Measurements from ENCODE around the gene ANAPC1.
"Not testable (repeated sequence)": the region's sequence is repeated elsewhere in the genome, so short reads cannot be mapped to it uniquely, and the experiment has no call there.

Gene ANAPC1

GRCh38 chr2:111905475-111905869 lies 21.5 kb upstream of the ANAPC1 start:
- not testable (repeated sequence) for DNase-seq (ENCODE audit: low read depth in 3 of 3)

GRCh38 chr2:111904726-111905474 lies 20.9 kb upstream of the ANAPC1 start:
- no peak for DNase-seq (ENCODE audit: low read depth in 3 of 3)

DNA sequence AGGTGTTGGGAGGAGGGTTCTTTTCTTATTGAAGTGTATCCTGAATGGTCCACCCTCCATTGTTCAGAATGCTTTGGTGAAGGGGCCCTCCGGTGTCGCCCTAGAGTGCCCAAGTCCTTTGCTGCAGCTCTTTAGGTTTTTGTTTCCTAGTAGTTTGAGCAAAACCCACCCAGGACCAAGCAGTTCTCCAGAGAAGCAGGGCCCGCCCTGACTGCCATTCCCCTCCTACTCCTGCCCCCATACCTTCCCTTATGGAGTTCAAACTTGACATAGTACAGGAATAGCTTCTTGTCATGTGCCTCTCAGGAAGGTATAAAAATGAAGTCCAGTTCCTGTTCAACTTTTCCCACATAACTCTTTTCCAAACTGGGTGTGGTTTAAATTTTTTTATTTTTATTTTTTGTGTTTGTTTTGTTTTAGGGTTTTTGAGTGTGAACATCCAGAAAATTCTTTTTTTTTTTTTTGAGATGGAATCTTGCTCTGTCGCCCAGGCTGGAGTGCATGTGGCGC lies 20.0 kb upstream of the ANAPC1 start:
- DNase-seq (ENCODE audit: low read depth in 3 of 3): no peak

GRCh38 chr2:111903516-111903915 lies 19.5 kb upstream of the ANAPC1 start:
- no peak for DNase-seq (ENCODE audit: low read depth in 3 of 3)

DNA sequence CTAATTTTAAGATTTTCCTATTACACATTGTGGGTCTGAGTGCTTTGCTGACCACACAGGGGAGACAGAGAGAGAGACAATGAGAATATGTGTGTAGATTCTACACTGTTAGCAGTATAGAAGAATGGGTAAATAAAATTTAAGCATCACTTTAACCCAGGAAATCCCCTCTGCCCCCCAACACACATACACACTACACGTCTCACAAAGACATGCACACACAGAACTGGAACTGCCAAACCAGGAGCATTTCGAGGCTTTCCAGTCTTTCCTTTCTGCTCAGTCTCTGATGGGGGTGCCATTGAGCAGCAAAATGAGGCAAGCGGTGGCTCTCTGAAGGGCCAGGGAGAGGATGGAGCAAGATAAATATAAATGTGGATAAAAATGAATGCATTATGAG lies 16.9 kb upstream of the ANAPC1 start:
- DNase-seq (ENCODE audit: low read depth in 3 of 3): no peak

GRCh38 chr2:111898703-111899514 lies 14.9 kb upstream of the ANAPC1 start:
- DNase-seq (ENCODE audit: low read depth in 3 of 3): no peak

DNA sequence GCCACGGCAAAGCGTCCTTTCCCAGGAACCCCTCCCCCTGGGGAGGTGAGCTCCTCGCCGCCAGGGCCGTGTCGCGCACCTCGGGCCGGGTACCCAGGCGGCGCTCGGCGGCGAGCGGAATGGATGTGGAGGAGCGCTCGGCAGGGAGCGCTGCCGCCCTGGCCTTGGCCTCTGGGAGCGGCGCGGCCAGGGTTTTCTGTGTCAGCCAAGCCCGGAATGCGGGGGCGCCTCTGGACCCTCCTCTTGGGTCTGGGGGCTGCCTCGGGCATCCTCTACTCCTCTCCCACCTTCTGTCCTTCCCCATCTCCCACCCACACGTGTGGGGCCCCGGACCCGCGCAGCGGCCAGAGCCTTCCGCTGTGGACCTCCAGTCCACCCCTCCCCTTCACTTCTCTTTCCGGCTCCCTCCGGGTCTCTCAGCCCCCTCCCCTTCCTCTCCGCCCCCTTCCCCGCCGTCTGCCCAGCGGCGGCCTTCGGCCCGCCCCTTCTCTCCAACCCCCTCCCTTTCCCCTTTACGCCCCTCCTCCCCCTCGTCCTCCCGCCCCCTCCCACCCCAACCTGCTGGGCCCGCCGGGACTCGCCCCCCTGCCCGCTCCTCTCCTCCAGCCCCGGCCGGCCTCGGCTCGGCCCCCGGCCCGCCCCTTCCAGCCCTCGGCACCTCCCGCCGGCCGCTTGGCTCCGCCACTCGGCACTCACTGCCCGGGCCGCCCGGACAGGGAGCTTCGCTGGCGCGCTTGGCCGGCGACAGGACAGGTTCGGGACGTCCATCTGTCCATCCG lies 14.1 kb upstream of the ANAPC1 start, which contains the start of gene MERTK:
MERTK (plus strand) TSS at position 684 of the 779 bp plus-strand sequence. CDS start 129 bp downstream, outside the sequence.
- DNase-seq (ENCODE audit: low read depth in 3 of 3): peak in 1 of 3 experiments; percentile 59

GRCh38 chr2:111897630-111897923 lies 13.6 kb upstream of the ANAPC1 start:
- no peak for DNase-seq (ENCODE audit: low read depth in 3 of 3)

GRCh38 chr2:111896576-111896975 lies 12.6 kb upstream of the ANAPC1 start:
- DNase-seq (ENCODE audit: low read depth in 3 of 3): no peak

- no peak for DNase-seq (ENCODE audit: low read depth in 3 of 3)
These were observed 12.0 kb upstream of the ANAPC1 start for GRCh38 chr2:111896024-111896423.

DNA sequence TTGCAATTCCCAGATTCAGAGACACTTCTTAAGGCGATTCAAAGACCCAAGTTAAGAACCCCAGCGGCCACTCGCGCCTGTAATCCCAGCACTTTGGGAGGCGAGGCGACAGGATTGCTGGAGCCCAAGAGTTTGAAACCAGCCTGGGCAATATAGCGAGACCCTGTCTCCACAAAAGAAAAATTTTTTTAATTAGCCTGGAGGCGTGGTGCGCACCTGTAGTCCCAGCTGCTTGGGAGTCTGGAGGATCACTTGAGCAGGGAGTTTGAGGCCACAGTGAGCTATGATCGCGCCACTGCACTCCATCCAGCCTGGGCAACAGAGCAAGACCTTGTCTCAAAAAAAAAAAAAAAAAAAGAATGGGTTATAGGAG lies 585 bp upstream of the ANAPC1 start:
- DNase-seq (ENCODE audit: low read depth in 3 of 3): no peak

DNA sequence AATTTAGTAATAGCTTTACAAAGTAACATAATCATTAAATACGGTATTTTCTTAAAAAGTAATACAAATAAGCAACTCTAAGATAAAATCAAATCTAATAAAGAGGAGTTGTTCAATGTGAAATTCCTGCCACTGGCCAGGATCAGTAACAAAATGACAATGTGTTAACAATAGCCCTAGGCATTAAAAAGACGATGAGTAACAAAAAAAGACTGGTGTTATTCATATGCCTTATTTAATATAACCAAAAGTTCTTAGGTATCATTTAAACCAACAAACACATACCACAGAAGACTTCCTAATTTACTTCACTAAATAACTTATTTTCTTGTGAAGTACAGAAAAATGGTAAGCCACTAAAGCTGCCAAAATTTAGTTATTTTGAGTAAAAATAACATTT lies 11.2 kb downstream of the ANAPC1 start:
- not testable (repeated sequence) for DNase-seq (ENCODE audit: low read depth in 3 of 3)

DNA sequence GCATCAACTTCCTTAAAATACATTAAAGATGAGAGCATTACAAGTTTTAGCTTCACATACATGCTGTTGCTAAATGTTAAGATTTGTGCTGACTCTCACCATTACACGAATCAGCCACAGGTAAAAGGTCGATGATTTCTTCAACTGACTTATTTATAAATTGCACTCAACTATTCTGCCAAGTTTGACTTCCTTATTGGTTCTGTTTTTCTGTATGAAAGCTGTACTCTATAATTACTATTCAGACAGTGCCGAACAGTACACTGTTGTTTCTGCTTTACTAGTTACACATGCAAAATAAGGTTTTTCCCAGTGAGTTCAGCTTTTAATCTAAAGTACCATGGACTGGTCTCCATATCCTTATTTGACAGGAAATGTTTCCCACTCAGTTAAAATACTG lies 18.9 kb downstream of the ANAPC1 start:
- DNase-seq (ENCODE audit: low read depth in 3 of 3): not testable (repeated sequence)

DNA sequence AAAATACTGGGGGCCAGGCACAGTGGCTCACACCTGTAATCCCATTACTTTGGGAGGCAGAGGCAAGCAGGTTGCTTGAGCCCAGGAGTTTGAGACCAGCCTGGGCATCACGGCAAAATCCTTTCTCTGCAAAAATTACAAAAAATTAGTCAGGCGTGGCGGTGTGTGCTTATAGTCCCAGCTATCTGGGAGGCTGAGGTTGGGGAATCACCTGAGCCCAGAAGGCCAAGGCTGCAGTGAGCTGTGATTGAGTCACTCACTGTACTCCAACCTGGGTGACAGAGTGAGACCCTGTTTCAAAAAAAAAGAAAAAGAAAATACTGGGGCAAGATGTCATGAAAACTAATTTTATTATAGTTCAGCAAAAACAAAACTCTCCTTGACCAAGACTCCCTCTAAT lies 24.0 kb downstream of the ANAPC1 start:
- DNase-seq (ENCODE audit: low read depth in 3 of 3): not testable (repeated sequence)

GRCh38 chr2:111852544-111852943 lies 31.4 kb downstream of the ANAPC1 start:
- not testable (repeated sequence) for DNase-seq (ENCODE audit: low read depth in 3 of 3)

- peak in 2 of 3 experiments; percentile 7 to 13 for DNase-seq (ENCODE audit: low read depth in 3 of 3)
These were observed 33.3 kb downstream of the ANAPC1 start for GRCh38 chr2:111850646-111851045.

GRCh38 chr2:111839625-111840282 lies 44.2 kb downstream of the ANAPC1 start:
- not testable (repeated sequence) for DNase-seq (ENCODE audit: low read depth in 3 of 3)

DNA sequence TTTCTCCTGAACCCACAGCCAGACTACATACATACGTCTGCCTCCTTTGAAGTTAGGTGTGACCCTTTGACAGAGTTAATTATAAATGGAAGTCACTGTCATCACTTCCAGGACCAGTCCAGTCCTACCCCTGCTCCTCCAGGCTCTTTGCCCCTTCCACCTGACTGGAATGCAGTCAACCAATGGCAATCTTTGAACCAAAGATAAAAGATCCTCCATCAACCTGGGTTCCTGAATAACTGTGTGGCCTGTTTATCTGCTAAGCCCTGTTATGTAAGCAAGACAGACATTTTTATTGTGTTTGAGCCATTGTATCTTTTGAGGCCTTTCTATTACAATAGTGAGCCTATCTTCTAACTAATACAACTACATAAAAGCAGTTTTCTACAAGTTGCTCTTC lies 45.0 kb downstream of the ANAPC1 start:
- not testable (repeated sequence) for DNase-seq (ENCODE audit: low read depth in 3 of 3)

GRCh38 chr2:111834221-111834620 lies 49.8 kb downstream of the ANAPC1 start:
- DNase-seq (ENCODE audit: low read depth in 3 of 3): not testable (repeated sequence)

DNA sequence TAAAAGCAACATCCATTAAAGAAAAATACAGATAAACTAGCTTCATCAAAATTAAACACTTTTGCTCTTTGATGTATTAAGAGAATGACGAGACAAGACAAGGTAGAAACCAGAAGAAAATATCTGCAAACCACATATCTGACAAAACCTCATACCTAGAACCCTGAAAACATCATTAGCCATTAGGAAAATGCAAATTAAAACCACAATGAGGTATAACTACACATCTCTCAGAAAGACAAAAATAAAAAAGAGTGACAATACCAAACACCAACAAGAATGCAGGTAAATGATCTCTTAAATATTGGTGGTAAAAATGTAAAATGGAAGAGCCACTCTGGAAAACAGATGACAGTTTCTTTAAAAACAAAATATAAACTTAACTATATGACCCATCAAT lies 53.5 kb downstream of the ANAPC1 start:
- not testable (repeated sequence) for DNase-seq (ENCODE audit: low read depth in 3 of 3)

DNA sequence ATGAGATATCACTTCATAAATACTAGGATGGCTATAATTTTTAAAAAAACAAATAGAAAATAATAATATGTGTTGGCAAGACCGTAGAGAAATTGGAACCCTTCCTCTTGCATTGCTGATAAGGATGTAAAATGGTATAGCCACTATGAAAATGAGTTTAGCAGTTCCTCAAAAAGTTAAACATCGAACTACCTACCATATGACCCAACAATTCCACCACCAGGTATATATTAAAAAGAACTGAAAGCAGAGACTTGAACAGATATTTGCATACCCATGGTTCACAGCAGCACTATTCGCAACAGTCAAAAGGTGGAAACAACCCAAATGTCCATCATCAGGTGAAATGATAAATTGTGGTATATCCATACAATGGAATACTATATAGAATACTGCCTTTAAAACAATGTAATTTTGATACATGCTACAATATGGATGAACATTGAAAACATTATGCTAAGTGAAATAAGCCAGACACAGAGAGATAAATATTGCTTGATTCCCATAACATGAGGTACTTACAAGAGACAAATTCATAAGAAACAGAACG lies 55.7 kb downstream of the ANAPC1 start:
- DNase-seq (ENCODE audit: low read depth in 3 of 3): not testable (repeated sequence)
